GM19025 (cell line): Measurements from ENCODE around the gene NTRK2.

Experiments used
- ATAC-seq: cut with Tn5 transposase; IDR thresholded peaks from one replicate; pipeline ENCODE4 v1.9.1; 2021; ENCODE audit warnings: mild to moderate bottlenecking, low read depth, moderate library complexity; ENCODE audit not compliant: unreplicated experiment

NTRK2 gene

DNA sequence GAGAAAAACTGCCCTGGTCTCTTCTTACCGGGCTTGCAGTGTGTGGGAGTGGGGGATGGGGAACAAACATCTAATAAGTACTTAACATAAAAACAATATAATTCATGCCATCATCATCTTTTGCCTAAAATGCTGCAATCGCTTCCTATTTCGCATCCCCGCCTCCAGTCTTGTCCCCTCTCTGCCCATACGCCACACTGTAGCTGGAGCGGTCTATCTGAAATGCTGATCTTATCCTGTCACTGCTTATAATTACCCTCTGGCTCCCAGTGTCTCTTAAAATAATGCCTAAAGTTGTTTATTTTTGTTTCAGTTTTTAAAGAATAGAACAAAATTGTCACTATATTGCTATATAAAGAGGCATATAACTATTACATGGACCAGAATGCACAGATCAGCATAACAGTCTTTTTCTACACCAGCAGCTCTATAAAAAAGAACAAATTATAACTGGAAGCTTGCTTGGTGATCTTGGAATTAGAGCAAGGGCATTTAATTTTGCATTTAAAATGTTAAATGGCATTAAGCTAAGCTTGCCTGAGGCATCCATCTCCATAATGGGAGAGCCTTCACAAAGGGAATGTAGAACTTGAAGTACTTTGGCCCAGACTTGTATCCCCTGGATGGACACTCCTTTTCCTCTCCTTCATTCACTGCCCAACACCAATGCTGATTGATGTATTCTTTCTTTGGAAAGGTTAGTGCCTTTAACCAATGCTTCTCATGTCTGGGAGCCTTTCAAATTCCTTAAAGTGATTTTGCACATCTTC lies 12.2 kb downstream of the NTRK2 start:
- ATAC-seq, result no peak

DNA sequence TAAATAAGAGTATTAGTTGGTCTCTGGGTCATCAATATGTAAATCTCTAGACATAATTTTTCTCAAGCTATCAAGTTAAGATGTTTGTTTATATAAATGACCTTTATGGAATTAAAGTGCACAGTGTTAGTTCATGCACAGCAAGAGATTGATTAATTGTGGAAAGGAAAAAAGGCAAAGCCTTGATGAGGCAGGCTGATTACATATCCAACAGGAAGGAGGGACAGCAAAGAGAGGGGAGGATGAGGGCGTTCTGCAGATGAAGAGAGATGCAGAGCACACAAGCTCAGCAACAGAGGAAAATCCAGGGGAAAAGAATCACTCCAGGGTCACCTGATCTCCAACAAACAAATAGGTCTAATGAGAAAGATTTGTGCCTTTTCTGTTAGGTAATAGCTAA lies 16.5 kb downstream of the NTRK2 start:
- no peak for ATAC-seq

DNA sequence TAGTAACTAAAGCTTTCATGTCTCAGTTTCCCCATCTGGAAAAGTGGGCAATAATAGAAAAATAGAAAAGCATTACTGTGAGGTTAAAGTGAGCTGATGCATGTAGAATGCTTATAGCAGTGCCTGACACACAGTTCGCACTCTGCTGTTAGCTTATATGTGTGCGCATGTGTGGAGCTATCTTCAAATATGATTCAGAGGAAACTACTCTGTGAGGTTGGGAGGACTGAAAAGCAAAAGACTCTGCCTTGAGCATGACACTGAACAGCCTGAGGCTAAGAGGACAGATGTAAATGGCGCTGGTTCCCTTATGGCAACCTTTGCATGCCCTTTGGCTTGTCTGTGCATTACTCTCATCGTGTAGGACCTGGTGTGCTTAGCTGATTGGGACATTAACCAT lies 19.4 kb downstream of the NTRK2 start:
- no peak for ATAC-seq

DNA sequence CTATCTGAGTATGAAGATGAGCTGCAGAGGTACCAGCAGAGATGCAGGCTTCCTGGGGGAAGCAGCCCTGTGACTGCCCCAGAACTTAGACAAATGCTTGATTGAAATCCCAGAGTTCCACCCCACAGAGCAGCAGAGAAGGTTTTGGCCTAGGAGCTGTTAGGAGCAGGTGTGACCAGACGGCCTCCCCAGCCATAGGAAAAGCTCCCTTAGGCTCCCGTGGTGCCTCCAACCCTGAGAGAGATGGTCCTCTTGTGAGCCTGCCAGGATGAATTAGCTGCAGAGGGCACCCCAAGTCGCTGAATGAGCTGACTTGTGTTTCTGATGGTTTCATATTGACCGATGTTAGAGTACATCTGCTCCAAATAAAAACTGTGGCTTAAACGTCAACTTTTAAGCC lies 22.1 kb downstream of the NTRK2 start:
- no peak for ATAC-seq

DNA sequence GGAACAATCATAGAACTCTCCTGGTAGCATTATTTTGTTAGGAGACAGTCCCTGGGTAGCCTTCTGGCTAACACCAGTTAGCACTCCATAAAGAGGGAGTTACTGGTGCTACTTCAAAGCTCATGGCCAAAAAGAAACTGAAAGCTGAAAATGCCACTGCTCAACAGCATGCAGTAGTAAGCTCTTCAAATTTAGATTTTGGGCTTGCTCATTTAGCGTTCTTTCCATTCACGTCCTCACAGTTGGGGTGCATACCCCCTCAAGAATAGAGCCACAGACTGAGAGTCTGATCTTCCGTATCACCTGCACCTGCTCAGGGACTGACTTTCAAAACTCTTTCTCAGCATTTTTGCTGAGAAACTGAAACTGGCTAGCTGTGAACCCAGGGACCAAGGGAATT lies 24.7 kb downstream of the NTRK2 start:
- ATAC-seq, result peak; percentile 74

DNA sequence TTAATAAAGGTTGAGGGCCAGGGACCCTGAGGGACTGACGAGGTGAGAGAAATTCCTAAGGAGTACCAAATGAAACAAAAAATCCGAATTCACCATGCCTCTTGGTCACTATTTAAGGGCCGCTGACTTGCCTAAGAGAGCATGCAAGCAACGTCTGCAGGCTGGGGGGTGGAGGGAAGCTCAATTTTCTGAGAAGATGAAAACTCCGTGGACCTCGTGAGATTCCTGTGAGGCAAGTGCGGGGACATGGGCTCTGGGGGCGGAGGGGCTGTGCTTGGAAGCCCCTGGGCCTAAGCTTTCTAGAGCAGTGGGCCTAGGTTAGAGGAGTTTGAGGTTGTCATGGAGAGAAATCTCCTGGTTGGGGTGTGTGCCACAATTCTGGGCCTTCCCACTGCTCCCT lies 27.5 kb downstream of the NTRK2 start:
- no peak for ATAC-seq

DNA sequence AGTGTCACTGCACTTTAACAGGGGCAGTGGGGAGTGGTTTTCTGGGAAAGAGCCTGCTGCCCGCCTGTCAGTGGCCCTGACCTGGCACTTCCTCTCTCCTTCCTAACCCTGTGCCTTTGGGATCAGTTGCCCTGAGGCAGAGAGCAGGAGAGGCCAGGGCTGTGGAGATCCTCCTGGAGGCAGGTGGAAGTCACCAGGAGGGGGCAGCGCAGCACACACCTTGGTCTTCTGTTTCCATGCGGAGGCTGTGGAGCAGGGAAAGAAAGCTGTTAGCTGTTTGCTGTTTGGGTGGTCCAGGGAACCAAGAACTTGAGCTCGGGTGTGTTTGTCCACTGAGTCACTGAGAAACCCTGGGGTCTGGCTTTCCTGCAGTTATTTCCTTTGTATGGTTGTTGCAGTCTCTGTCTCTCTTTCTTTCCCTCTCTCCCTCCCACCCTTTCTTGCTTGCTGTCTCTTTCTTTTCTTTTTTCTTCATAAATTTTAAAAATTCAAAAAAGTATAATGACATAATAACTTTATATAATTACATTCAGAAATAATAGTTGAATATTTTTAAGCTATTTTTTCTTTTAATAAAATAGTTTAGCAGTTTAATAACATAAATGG lies 28.1 kb downstream of the NTRK2 start:
- no peak for ATAC-seq

DNA sequence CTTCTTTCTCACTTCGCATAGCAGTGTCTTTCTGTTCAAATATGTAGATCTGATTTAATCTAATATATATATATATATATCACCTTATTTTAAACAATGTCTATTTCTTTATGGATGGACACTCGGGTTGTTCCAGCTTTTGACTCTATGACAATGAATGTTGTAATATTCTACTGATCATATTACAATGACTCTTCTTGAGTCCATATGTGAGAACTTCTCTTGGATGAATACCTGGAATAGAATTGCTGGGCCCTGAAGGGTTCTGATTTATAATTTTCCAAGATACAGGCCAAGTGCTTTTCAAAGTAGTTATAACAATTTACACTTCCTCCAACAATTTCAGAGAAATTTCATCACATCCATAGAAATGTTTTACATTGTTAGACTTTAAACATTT lies 28.8 kb downstream of the NTRK2 start:
- ATAC-seq, result no peak

DNA sequence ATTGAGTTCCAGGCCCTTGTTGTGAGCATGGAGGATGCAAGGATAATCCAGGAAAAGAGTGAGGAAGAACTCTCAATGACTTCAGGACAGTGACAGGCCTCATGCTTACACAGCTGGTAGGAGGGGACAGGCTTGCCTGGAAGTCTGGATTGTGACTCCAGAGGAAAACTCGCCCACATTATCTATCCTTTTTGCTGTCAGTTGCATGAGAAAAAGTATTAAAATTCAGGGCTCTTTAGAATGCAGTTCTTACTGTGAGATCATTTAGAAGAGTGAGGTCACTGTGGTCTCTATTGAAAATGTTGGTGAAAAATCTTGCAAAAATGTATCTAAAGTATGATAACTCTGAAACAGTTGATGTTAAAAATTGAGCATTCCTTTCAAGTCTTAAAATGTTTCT lies 30.5 kb downstream of the NTRK2 start:
- no peak for ATAC-seq

DNA sequence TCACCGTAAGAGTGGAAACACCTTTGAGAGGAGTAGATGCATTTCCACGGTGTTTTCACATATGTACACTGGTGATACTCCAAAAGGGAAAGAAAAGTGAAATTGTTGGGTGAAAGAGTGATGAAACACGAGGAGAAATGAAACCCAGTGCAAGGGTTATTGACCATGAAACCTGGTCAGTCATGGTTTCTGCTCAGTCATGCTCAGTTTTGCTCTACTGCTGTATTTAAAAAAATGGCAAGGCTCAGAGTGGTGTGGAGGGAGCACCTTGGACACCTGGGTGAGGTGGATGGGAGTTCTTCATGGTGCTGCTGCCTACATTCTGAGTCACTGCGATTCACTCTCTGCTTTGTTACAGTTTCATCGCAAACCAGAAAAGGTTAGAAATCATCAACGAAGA lies 32.3 kb downstream of the NTRK2 start:
- peak; percentile 87 for ATAC-seq

DNA sequence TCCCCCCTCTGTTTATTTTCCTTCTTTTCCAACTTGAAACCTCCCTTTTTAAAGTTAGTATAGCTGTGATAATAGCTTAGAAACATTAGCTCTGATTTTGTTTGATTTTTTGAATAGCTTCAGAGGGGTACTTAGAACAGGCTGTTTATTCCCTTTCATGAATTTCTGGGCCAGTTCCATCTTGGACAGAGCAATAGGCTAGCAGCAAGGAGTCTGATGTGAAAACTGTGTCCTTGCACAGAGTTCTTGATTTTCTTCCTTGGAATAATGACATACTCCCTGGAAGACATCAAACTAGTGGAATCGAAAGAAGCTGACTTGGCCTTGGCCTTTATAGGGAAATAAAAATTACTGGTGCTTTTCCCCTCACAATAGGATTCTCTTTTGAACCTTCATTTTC lies 32.9 kb downstream of the NTRK2 start:
- no peak for ATAC-seq

DNA sequence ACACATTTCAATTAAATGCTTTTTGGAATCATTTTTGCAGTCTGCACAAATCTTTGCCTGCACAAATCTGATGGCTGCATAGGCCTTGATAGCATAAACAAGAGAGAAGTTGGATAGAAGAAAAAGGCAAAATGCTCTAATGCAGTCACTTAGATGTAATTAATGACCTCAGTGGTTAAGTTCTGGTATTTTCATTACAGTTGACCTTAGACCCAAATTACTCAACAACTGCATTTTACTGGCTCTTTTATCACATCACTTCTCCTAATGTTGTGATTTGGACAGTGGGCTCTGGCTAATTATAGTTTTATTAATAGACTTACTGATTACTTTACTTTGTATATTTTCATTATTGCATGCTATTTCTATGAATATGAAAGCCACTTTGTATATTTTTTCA lies 34.3 kb downstream of the NTRK2 start:
- ATAC-seq, result no peak

DNA sequence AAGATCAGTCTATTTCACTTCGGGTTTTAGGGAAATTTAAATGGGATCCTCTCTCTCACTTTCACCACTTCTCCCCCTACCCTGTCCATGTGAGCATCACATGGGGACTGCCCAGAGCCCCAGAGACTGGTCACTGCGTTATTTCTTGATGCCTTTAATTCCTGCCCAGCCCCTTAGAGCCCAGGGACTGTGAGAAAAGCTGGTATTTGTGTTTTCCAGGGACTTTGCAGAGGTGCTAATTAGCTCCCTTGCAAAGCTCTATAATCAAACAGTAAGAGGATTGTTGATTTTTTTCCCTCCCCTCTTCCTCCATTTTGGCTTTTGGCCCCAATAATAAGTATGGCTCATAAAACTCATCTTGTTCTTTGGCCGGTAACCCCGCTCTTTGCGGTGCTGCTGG lies 35.6 kb downstream of the NTRK2 start:
- no peak for ATAC-seq

DNA sequence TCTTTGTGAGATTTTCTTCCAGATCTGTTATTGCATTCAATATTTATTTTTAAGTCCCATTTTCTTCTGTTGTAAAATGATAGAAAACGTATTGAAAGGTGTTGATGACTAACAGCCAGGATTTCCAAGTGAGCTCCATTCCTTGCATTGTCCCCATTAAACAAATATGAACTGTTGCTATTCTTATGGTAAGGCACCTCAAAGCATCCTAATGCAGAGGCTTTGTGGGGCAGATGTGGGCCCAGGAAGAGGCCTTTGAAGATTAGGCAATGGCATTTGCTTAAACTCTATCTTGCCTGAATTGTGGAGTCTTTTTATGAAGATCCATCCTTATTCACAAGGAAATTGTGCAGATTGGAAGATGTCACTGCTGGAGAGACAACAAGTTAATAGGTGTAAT lies 38.9 kb downstream of the NTRK2 start:
- ATAC-seq, result no peak

DNA sequence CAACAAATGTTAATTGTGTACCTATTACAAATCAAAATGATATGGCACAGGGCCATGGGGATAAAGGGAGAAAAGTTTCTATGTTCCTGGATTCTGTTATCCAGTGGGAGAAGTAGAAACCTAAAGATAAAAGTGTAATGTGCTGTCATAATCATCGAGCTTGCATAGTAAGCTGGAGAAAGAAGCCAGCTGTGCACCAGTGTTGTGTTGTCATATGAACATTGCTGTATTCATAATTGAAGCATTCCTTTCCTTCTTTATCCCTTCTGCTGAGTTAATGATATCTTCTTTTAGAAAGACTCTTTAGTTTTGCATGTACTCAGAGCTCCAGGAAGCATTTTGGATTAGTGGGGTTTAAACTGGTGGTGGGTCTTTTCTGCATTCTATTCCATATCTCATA lies 39.5 kb downstream of the NTRK2 start:
- no peak for ATAC-seq

DNA sequence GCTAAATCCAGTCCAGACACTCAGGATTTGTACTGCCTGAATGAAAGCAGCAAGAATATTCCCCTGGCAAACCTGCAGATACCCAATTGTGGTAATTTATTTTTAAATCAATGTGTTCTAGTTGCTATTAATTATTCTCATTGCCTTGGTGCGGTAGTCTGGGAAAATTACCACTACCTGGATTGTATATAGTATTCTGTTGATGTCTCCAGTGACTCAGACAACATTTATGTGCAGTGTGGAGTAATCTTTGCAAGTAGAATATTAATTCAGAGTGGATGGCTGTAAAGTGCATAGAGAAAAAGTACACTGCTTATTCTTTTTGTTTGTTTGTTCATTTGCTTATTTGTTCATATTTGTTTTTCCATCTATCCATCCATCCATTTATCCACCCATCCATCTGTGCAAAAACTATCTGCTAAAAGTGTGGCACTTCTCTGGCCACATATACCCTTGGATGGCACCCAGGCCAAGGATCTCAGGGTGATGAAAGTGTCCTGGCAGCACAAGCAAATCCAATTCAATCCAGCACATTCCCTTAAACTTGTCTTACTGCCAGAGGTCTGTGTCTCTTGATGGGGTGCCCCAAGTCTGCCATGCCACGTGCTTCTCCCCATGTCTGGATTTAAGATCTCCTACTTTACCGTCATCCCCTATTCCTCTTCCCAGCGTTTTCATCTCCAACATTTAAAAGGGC lies 41.3 kb downstream of the NTRK2 start:
- ATAC-seq, result no peak

DNA sequence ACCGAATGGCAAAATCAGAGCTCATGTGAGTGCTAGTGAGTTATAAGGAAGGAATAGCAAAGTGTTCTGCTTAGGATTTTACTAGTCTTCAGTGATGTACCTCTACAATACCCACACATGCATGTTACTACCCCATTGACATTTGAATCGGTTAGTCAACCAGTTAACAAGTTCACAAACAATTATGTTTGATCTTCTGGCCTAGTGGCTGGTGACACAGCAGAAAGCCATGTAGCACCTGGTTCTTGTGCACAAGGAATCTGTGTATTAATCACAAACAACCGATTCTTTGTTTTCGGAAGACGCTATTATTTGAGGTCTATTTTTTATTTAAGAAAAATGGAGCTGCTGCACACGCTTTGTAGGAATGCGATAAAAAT lies 41.9 kb downstream of the NTRK2 start:
- no peak for ATAC-seq

DNA sequence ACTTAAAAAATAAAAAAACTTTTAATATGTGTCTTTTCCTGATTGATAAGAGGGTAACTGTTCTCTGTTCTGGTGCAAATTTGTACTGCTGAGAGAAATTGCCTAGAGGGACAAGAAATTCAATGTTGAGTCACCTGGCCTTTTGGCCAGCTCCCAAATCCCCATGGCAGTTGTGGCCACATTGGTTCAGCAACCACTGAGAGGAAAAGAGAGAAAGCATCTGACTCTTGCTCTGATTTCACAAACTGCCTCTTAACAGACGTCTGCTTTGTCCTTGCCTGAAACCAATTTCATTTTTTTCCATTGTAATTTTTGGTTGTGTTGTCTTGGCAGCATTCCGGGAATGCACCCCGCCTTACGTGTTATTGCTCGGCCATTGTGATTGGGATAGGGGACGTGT lies 42.4 kb downstream of the NTRK2 start:
- no peak for ATAC-seq

DNA sequence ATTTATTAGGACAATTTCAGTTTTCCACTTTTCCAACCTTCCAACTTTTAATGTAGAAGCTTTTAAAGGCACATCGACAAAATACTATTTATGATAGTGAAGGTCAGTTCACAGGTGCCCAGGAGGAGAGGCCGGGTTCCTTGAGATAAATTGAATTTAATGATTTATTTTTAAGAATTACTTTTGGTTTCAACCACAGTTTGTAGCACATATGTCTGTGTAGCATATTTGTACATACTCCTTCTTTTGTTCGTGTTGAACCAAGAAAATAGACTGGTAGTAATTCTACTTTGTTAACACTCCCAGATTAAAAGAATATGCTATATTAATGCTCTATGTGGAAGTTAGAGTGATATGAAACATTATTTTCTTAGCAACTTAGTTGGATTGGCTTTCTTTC lies 46.7 kb downstream of the NTRK2 start:
- ATAC-seq, result no peak

DNA sequence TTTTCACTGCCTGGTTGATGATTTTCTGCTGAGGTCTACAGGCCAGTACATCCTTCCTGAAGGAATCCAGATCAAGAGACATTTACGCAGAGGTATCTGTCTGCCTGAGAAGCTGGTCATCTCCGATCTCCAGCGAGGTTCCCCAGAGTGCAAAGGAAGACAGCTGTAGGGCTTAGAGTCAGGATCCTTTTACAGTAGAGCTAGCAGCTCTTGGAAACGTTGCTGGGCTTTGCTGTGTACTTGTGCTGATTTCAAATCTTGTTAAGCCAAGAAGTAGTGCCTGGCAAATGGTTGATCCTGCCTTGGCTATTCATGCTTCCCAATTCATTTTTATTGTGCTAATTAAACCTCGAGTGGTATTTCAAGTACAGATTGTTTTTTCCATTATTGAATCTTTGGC lies 48.9 kb downstream of the NTRK2 start:
- no peak for ATAC-seq

DNA sequence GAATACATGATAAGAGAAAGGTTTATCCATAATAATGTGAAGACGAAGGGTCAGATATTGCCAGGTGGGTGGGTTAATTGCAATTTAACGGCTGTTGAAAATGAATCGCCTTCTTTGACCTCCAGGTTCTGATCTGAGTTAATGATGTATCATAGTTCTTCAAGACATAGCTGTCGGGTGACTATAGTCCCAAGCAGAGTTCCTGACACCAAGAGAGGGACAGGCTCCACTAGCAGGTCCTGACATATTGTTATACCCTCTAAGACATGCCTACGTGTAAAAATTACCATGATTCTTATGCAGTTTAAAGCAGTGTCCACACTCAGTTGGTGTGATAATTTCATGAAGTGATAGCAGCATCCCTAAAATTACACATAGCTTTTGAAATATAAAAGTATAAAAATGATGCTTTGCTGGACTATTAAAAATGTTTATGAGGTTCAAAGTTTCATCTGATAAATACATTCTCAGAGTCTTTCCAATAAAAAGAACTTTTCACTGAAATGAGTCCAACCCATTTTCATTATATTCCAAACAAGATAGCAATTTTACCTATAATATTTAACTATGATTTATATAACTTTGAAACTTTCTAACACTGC lies 53.0 kb downstream of the NTRK2 start:
- ATAC-seq, result no peak

DNA sequence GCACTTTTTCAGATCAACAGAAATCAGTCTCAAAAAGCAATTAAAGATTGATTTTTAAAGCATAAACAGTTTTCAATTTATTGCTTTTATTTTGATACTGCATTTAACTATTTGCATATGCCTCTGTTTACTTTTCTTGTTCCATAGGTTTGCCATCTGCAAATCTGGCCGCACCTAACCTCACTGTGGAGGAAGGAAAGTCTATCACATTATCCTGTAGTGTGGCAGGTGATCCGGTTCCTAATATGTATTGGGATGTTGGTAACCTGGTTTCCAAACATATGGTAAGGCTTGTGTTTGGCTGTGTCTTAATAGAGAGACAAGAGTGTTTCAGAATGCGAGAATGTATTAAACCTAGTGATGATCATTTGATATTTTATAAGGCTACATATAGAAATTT lies 53.9 kb downstream of the NTRK2 start:
- no peak for ATAC-seq
